HCT116 (cell line): ENCODE results near the gene BSND. TPM values are rescaled to one million over a fixed set of nuclear protein-coding genes. Genes with fewer than 3 reads are reported as not detected.

Experiments
- ATAC-seq: fragments of 200-7000 bp; cut with Tn5 transposase; 2 replicates; pipeline ENCODE4 v1.9.1; 2020; ENCODE audit warnings: mild to moderate bottlenecking, moderate library complexity
- BruUV-seq: library from RNA; stranded (reverse); fragments of 400-500 nt; replicated peaks from 2 replicates; lab custom pipeline; 2021; lab: Mats Ljungman, UMichigan
- CTCF ChIA-PET: fragments of 300-600 bp; sonication (Branson Sonifier 250); formaldehyde crosslinking; loops from one replicate; lab custom pipeline; 2021; ENCODE audit warnings: antibody characterized with exemption; lab: Charles Lee
- POLR2A ChIA-PET: fragments of 300-600, 350-600 bp; sonication (Branson Sonifier 250); formaldehyde crosslinking; loops from one replicate; lab custom pipeline; 2021; ENCODE audit warnings: antibody characterized with exemption; lab: Charles Lee
- RAD21 ChIA-PET, 2 experiments: fragments of 300-600 bp; sonication (Branson Sonifier 250); formaldehyde crosslinking; loops; one replicate each; lab custom pipeline; 2023; ENCODE audit warnings: low total read pairs in 2 of 2; ENCODE audit not compliant: uncharacterized antibody in 2 of 2, unreplicated experiment in 2 of 2, low non-redundant PET in 1 of 2; lab: Charles Lee
- DNase-seq: peaks from one replicate; pipeline ENCODE4 v3.0.0-alpha.2; 2010; ENCODE audit warnings: low read depth, low spot score
- H2AFZ ChIP-seq: fragments of 200-600 bp; shearing (Covaris generic), sonication (generic); 2 replicates; pipeline ENCODE4 v1.6.1; 2017; ENCODE audit warnings: low read depth, mixed run types, mixed read lengths, antibody characterized with exemption, low read length; ENCODE audit not compliant: poor library complexity, severe bottlenecking
- H3K27ac ChIP-seq: 2 replicates; pipeline ENCODE4 v1.5.1; 2012; ENCODE audit warnings: low read depth, low read length
- H3K27me3 ChIP-seq: fragments of 200-600 bp; sonication (generic); 2 replicates; pipeline ENCODE4 v1.6.1; 2016; ENCODE audit warnings: mixed run types, low read length, mixed read lengths; ENCODE audit not compliant: insufficient read depth
- H3K36me3 ChIP-seq, 2 experiments: fragments of 200-500 bp in 1 of 2; fragments of 200-600 bp in 1 of 2; sonication (Bioruptor generic) in 1 of 2; sonication (generic) in 1 of 2; 2 replicates each; pipeline versions ENCODE4 v1.5.1 to v1.6.1; 2014 to 2016; ENCODE audit warnings: low read length in 2 of 2, inconsistent platforms in 1 of 2, mixed read lengths in 1 of 2, mixed run types in 1 of 2; ENCODE audit not compliant: insufficient read depth in 2 of 2, control insufficient read depth in 1 of 2
- H3K4me1 ChIP-seq, 2 experiments: fragments of 200-600 bp in 1 of 2; sonication (generic) in 1 of 2; 2 replicates each; pipeline versions ENCODE4 v1.5.1 to v1.6.1; 2012 to 2017; ENCODE audit warnings: low read length in 2 of 2, inconsistent platforms in 1 of 2, mild to moderate bottlenecking in 1 of 2, mixed read lengths in 1 of 2, mixed run types in 1 of 2, moderate library complexity in 1 of 2; ENCODE audit not compliant: insufficient read depth in 2 of 2, control insufficient read depth in 1 of 2
- H3K4me2 ChIP-seq: fragments of 200-600 bp; sonication (generic); 2 replicates; pipeline ENCODE4 v1.6.1; 2017; ENCODE audit warnings: mixed run types, low read length, mixed read lengths
- H3K4me3 ChIP-seq, 2 experiments: fragments of 200-600 bp in 1 of 2; sonication (generic) in 1 of 2; replicated peaks in 1 of 2; 2 replicates each; pipeline ENCODE4 v1.5.1; 2011 to 2016; ENCODE audit warnings: low read length in 2 of 2, control low read depth in 1 of 2, low read depth in 1 of 2, mild to moderate bottlenecking in 1 of 2, mixed read lengths in 1 of 2, mixed run types in 1 of 2
- H3K79me2 ChIP-seq: fragments of 200-600 bp; sonication (generic); 2 replicates; pipeline ENCODE4 v1.6.1; 2017; ENCODE audit warnings: mild to moderate bottlenecking, mixed run types, low read length, moderate library complexity, mixed read lengths; ENCODE audit not compliant: insufficient read depth
- H3K9ac ChIP-seq: fragments of 200-600 bp; sonication (generic); 2 replicates; pipeline ENCODE4 v1.6.1; 2016; ENCODE audit warnings: low read length, mixed read lengths
- H3K9me2 ChIP-seq: fragments of 200-600 bp; sonication (generic), shearing (Covaris generic); 2 replicates; pipeline ENCODE4 v1.6.1; 2017; ENCODE audit warnings: mixed run types, mild to moderate bottlenecking, moderate library complexity; ENCODE audit not compliant: insufficient read depth
- H3K9me3 ChIP-seq, 2 experiments: fragments of 200-500 bp in 1 of 2; fragments of 200-600 bp in 1 of 2; sonication (Bioruptor generic) in 1 of 2; sonication (generic) in 1 of 2; 2 replicates each; pipeline ENCODE4 v1.6.1; 2014 to 2017; ENCODE audit warnings: low read length in 2 of 2, mixed read lengths in 2 of 2, inconsistent platforms in 1 of 2, low read depth in 1 of 2, mild to moderate bottlenecking in 1 of 2, mixed run types in 1 of 2, moderate library complexity in 1 of 2; ENCODE audit not compliant: control insufficient read depth in 1 of 2, insufficient read depth in 1 of 2
- H4K20me1 ChIP-seq: fragments of 200-600 bp; sonication (generic), shearing (Covaris generic); 2 replicates; pipeline ENCODE4 v1.6.1; 2017; ENCODE audit warnings: mixed run types, mild to moderate bottlenecking, moderate library complexity; ENCODE audit not compliant: insufficient read depth
- ATF3 ChIP-seq: IDR thresholded peaks from 2 replicates; pipeline ENCODE4 v1.6.1; 2012
- CEBPB ChIP-seq: IDR thresholded peaks from 2 replicates; pipeline ENCODE4 v1.6.1; 2012; ENCODE audit warnings: low read depth
- CTCF ChIP-seq, 3 experiments: fragments of 200-600 bp in 1 of 3; sonication (generic) in 1 of 3; IDR thresholded peaks in 2 of 3; conservative IDR thresholded peaks in 1 of 3; 2 replicates each; pipeline ENCODE4 v1.5.1; 2012 to 2017; ENCODE audit warnings: low read depth in 2 of 3, low read length in 2 of 3, antibody characterized with exemption in 1 of 3, borderline replicate concordance in 1 of 3, control low read depth in 1 of 3, mild to moderate bottlenecking in 1 of 3, mixed read lengths in 1 of 3, mixed run types in 1 of 3, moderate library complexity in 1 of 3; ENCODE audit not compliant: insufficient read depth in 1 of 3
- EGR1 ChIP-seq: IDR thresholded peaks from 2 replicates; pipeline ENCODE4 v1.6.1; 2012; ENCODE audit warnings: low read depth
- EZH2 ChIP-seq: fragments of 200-600 bp; sonication (generic); IDR thresholded peaks from 2 replicates; pipeline ENCODE4 v1.6.1; 2017; ENCODE audit warnings: antibody characterized with exemption, mixed run types
- REST ChIP-seq: IDR thresholded peaks from 2 replicates; pipeline ENCODE4 v1.6.1; 2012; ENCODE audit warnings: low read depth
- SP1 ChIP-seq: IDR thresholded peaks from 2 replicates; pipeline ENCODE4 v1.6.1; 2012; ENCODE audit warnings: low read depth
- TCF7L2 ChIP-seq: IDR thresholded peaks from 2 replicates; pipeline ENCODE4 v1.7.0; 2011; ENCODE audit warnings: borderline replicate concordance, inconsistent platforms; ENCODE audit not compliant: insufficient read depth, insufficient read length; ENCODE audit errors: extremely low read depth
- ZBTB33 ChIP-seq: IDR thresholded peaks from 2 replicates; pipeline ENCODE4 v1.6.1; 2011; ENCODE audit warnings: mild to moderate bottlenecking, low read length, moderate library complexity; ENCODE audit not compliant: insufficient replicate concordance; ENCODE audit errors: extremely low read depth
- intact Hi-C: fragments of 100-400 bp; cut with micrococcal nuclease; formaldehyde crosslinking; loops from 2 replicates; pipeline ENCODE4 v1.10.0; 2022
- total RNA-seq: library from RNA; stranded (reverse); gene quantifications from one replicate; pipeline ENCODE4 v1.2.1, GENCODE V29; 2021; ENCODE audit not compliant: unreplicated experiment

Gene BSND
- total RNA-seq, 1 experiment from 2014 or later, result not detected

DNA sequence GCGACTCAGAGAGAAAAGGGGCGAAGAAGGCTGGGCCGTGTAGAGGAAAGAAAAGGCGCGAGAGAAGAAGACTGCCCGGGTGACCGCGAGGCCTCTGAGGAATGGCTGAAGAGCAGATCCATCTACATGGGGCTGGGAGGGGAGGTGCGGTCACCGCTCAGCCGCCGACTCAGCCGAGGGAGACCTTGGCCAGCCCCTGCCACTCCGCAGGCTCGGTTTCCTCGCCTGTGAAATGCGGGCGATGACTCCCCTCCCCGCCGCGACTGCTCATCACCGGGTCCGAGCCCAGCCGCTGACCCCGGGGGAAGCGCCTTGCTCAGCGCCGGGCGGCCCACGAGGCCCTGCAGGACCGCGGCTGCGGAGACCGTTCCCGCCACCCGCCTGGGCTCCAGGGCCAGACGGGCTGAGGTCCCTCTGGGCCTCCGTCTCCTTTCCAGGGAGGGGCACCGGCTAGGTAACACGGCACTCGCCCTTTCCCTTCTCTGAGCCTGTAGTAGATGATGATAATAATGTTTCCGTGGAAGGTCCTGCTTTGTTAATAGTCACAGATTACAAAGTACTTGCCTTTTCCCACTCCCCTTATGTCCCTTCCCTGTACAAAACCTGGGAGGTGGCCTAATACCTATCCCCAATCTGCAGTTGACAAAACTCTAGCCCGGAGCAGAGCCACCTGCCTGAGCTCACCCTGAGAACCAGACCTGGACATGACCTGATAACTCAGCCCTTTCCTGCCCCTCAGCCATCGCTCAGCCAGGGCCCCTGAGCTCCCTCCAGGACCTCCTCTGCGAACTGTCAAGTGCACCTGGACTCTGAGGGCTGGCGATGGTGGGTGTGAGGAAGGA lies 1.6 kb upstream of the BSND start:
- no peak for TF ChIP-seq ATF3
- no peak for TF ChIP-seq EGR1
- no peak for TF ChIP-seq REST
- TF ChIP-seq TCF7L2, result no peak
- no peak for TF ChIP-seq SP1
- no peak for TF ChIP-seq CEBPB
- TF ChIP-seq CTCF (IDR thresholded peaks at IDR 0.05 in 2 of 3, conservative IDR thresholded peaks at IDR 0.05 in 1 of 3; ENCODE audit: borderline replicate concordance in 1 of 3, insufficient read depth in 1 of 3, low read depth in 2 of 3, low read length in 2 of 3), result no peak
- no peak for TF ChIP-seq EZH2
- no peak for TF ChIP-seq ZBTB33
- Histone ChIP-seq H3K27me3 (no peaks in the 10 kb centered on the region), H2AFZ (peak overlapping the region; percentile 89), H3K9me3 (no peaks in the 10 kb centered on the region), H3K4me1 (peaks cover 0 to 8% of the 10 kb centered on the region in 2 experiments; a peak in 1 of 4 replicates), H3K4me2 (peak overlapping the region; percentile 38), H3K9ac (no peak overlapping the region), H3K79me2 (no peaks in the 10 kb centered on the region), H4K20me1 (no peaks in the 10 kb centered on the region), H3K9me2 (no peaks in the 10 kb centered on the region), H3K27ac (no peak overlapping the region), H3K36me3 (no peaks in the 10 kb centered on the region), H3K4me3 (no peak overlapping the region)
- ChIA-PET CTCF (interaction anchor here (0.8 to 5.8 kb wide), 8 partner anchors 9 to 54 kb away, joined by 3 to 85 read pairs (median 4); no protein-coding TSS in a partner anchor), POLR2A (no interaction called here), RAD21 (interaction anchor here (1.3 to 2.9 kb wide), 6 partner anchors 25 to 52 kb away, joined by 3 to 25 read pairs (median 9); no protein-coding TSS in a partner anchor)
- no TSS peak for BruUV-seq
- intact Hi-C loops, result loop anchor here (1.0 kb wide), 3 partner anchors 47 to 325 kb away; no protein-coding TSS in a partner anchor
- DNase-seq (no peak), ATAC-seq (no peak)
